GM18520 (cell line): Measurements from ENCODE around the gene AFTPH.
A peak's percentile ranks its signal among the peaks of the same experiment; 100 is the strongest.

Source experiments
- ATAC-seq: cut with Tn5 transposase; IDR thresholded peaks from one replicate; pipeline ENCODE4 v1.9.1; 2021; ENCODE audit not compliant: unreplicated experiment

Gene AFTPH

DNA sequence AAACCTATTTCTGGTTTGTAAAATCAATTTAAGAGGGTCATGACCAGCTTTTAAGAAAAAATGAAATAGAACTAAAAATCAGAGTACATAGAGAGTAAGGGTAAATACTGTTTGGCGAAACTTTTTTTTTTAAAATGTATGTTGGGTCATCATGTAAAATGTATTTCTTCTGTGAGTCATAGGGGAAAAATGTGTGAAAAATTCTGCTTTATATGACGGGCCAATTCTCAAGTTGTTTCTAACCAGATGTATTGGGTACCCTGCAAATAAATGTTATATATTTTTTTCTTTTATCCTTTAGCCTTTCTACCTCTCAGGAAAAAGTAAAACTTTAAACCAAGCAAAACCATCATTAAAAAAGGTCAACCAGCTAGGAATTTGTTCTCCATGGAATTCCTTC lies 13.9 kb downstream of the AFTPH start:
- no peak for ATAC-seq

- peak; percentile 48 for ATAC-seq
Observed at GRCh38 chr2:64538764-64539433, 14.8 kb downstream of the AFTPH start.

GRCh38 chr2:64540615-64541014 lies 16.5 kb downstream of the AFTPH start:
- ATAC-seq: no peak

GRCh38 chr2:64541547-64541946 lies 17.4 kb downstream of the AFTPH start:
- no peak for ATAC-seq

GRCh38 chr2:64542071-64543007 lies 18.2 kb downstream of the AFTPH start:
- no peak for ATAC-seq

DNA sequence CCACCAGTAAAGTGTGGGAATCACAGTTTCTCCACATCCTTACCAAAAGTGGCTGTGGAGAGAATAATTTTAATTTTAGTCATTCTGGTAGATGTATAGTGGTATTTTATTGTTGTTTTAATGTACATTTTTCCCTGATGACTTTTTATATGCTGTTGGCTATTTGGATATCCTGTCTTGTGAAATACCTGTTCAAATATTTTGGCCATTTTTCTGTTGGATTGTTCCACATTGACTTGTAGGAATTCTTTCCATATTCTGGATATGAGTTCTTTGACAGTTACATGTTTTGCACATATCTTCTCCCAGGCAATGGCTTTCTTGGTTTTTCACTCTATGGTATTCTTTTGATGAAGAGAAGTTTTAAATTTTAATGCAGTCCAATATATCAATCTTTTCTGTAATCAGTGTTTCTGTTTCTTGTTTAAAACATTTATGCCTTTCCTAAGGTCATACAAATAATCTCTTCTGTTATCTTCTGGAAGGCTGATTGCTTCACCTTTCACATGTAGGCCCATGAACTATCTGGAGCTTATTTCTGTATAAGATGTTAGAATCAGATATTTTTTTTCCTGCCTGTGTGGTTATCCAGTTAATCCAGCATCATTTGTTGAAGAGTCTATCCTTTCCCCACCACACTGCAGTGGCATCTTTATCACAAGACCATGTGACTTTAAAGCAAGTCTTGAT lies 19.0 kb downstream of the AFTPH start:
- no peak for ATAC-seq

GRCh38 chr2:64548761-64549160 lies 24.6 kb downstream of the AFTPH start:
- no peak for ATAC-seq

- no peak for ATAC-seq
Observed at GRCh38 chr2:64550042-64550441, 25.9 kb downstream of the AFTPH start.

DNA sequence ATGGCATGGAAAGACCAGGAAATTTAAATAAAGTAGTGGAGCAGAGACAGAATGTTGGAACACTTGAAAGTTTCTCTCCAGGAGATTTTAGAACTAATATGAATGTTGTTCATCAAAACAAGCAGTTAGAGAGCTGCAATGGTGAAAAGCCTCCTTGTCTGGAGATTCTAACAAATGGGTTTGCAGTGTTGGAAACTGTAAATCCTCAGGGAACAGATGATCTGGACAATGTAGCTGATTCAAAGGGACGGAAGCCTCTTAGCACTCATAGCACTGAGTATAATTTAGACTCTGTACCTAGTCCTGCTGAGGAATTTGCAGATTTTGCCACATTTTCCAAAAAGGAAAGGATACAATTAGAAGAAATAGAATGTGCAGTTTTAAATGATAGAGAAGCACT lies 27.7 kb downstream of the AFTPH start:
- no peak for ATAC-seq

GRCh38 chr2:64554117-64554516 lies 30.0 kb downstream of the AFTPH start:
- no peak for ATAC-seq

DNA sequence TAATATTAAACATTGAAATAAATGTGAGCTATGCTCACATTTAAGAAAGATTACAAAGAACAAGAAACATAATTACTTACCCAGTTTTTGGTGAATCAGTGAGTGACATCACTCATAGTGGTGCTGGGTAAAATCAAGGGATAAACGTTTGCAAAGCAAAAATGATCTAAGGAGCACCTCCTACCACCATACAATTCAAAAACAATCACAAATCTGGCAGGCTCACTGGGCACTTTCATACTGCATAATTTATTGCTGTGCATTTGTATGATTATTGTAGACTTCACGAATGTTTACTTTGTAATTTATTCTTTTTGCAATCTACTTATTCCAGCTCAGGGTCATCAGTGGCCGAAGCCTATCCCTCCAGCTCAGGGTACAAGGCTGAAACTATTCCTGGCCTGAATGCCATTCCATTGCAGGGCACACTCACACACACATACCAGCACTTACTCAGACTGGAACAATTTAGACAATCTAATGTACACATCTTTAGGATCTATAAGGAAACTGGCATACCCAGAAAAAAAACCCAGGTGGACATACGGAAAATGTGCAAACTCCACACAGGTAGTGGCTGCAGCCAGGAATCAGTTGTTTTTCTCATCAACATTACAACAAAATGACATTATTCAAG lies 34.4 kb downstream of the AFTPH start:
- no peak for ATAC-seq

- ATAC-seq: no peak
Observed at GRCh38 chr2:64562148-64562784, 38.1 kb downstream of the AFTPH start.

DNA sequence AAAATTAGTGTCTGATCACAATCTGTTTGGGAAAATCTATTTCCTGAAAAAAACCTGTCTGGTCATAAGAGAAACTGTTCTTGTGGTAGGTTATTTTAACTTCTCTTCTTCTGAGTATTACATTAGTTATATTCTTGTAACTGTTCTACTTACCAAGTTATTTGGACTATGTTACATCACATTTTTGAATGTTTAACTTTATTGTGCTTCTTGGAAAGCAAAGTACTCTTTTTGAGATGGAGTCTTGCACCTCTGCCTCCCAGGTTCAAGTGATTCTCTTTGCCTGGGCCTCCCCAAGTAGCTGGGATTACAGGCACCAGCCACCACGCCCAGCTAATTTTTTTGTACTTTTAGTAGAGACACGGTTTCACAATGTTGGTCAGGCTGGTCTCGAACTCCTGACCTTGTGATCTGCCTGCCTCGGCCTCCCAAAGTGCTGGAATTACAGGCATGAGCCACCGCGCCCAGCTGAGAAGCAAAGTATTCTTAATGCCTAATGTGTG lies 39.4 kb downstream of the AFTPH start:
- no peak for ATAC-seq

GRCh38 chr2:64565949-64566710 lies 42.0 kb downstream of the AFTPH start:
- ATAC-seq: no peak

GRCh38 chr2:64567473-64567872 lies 43.3 kb downstream of the AFTPH start:
- no peak for ATAC-seq

- ATAC-seq: no peak
Observed at GRCh38 chr2:64568836-64569235, 44.7 kb downstream of the AFTPH start.

GRCh38 chr2:64574871-64575270 lies 50.7 kb downstream of the AFTPH start:
- ATAC-seq: no peak

DNA sequence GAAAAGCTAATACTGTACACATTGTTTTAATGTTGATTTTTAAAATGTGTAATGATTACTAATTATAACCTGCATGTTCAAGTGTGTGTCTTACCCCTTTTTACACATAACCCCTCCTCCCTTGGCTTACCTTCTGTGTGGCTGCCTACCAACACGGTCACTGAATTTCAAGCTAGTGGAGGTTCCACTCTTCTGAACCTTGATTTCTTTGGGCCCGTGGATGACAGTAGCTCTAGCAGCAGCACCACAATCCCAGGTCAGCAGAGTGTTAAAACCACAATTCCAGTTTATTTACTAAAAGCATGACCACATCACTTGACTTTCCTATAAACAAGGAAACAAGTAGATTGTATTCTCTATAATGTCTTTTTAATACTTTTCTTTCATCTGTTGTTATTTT lies 56.9 kb downstream of the AFTPH start:
- no peak for ATAC-seq

DNA sequence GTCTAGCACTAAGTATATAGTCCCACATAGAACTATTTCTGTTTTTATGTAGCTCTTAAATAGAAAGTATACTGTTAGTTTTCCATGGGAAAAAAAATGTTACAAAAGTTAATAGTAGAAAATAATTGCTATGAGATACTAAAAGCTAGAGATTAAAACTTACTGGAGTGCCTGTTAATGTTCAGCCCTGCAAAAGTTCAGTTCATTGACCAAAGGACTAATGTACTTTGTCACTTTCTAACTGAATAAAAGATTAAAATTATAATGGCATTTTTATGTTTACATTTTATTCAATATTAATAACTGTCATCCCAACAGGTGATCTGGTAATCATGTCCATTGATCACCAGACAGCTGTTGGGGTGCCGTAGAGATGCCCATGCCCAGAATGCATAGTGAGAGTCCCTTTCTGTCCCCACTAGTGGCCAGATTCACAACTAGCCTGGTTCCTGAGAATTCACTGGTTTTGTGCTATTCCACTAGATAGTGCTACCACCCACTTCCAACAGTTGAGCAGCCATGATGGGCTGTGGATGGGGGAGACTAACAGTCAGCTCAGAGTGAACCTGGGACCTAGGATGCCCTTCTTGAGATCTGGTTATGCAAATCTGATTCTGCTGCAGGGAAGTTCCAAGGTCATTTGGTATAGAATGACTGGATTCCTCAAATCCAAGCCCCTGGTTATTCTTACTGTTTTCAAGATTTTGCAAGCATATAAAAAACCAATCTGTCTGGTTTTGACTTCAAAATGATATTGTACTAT lies 57.8 kb downstream of the AFTPH start:
- ATAC-seq: no peak
